Muscle of leg (tissue), 11 donors: Measurements from ENCODE around the gene RNPS1. TPM values are rescaled to one million over a fixed set of nuclear protein-coding genes. Genes with fewer than 3 reads are reported as not detected.
A peak's percentile ranks its signal among the peaks of the same experiment; 100 is the strongest.

Source experiments
- DNase-seq: peaks from one replicate; pipeline ENCODE4 v3.0.0; 2013
- H3K27ac ChIP-seq: one replicate; pipeline ENCODE4 v1.5.1; 2013; ENCODE audit warnings: mild to moderate bottlenecking, low read length, control low read depth
- H3K27me3 ChIP-seq: one replicate; pipeline ENCODE4 v1.6.1; 2013; ENCODE audit warnings: low read length; ENCODE audit not compliant: control insufficient read depth, insufficient read depth
- H3K36me3 ChIP-seq: one replicate; pipeline ENCODE4 v1.6.1; 2013; ENCODE audit warnings: low read length; ENCODE audit not compliant: control insufficient read depth, insufficient read depth
- H3K4me1 ChIP-seq: one replicate; pipeline ENCODE4 v1.6.1; 2013; ENCODE audit warnings: low read length; ENCODE audit not compliant: control insufficient read depth, insufficient read depth
- H3K4me3 ChIP-seq: one replicate; pipeline ENCODE4 v1.5.1; 2013; ENCODE audit warnings: low read length, control low read depth
- H3K9me3 ChIP-seq: replicated peaks from 2 replicates; pipeline ENCODE4 v1.6.1; 2013; ENCODE audit warnings: low read depth, low read length; ENCODE audit not compliant: control insufficient read depth
- WGBS: methylation state at CpG from one replicate; pipeline ENCODE4 v1.1.5; 2013; ENCODE audit warnings: missing lambda C conversion rate; ENCODE audit not compliant: insufficient coverage; 5-methylcytosine and 5-hydroxymethylcytosine counted together
- polyA plus RNA-seq, 8 donors: library from polyadenylated mRNA; unstranded; fragments of 120-200 nt; gene quantifications; one replicate each; pipeline versions ENCODE4 v1.2.1 to v1.2.3, GENCODE V29; 2013; ENCODE audit warnings: inconsistent platforms in 1 of 8, low replicate concordance in 1 of 8; ENCODE audit not compliant: insufficient read length in 8 of 8, insufficient read depth in 1 of 8
- total RNA-seq: library from RNA; stranded (reverse); fragments of 120-200 nt; gene quantifications from one replicate; pipeline ENCODE4 v1.2.4, GENCODE V29; 2013

The RNPS1 gene
- total and polyA plus RNA-seq, 9 donors, result 80.7 to 198 (median 185) TPM

DNA sequence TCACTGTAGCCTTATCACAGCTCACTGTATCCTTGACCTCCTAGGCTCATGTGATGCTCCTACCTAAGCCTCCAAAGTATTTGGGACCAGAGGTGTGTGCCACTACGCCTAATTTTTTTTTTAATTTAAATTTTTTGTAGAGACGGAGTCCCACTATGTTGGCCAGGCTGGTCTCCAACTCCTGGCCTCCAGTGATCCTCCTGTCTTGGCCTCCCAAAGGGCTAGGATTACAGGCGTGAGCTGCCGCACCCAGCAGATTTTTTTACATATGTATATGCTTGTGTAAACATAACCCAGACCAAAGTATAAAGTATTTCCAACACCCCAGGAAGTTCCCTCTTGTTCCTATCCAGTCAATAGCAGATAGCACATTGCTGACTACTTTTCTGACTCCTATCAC is 51.6 kb downstream of the RNPS1 start:
- peaks cover 10% of the 10 kb centered on the region for H3K36me3 ChIP-seq
- H3K4me1 ChIP-seq, result peaks cover 26% of the 10 kb centered on the region
- no peaks in the 10 kb centered on the region for H3K27me3 ChIP-seq
- DNase-seq, result no peak
- H3K9me3 ChIP-seq, result no peaks in the 10 kb centered on the region
- H3K27ac ChIP-seq, result no peak overlapping the region
- H3K4me3 ChIP-seq, result no peak overlapping the region
- WGBS, result no CpG with 5 or more reads among the region's 4 CpGs

DNA sequence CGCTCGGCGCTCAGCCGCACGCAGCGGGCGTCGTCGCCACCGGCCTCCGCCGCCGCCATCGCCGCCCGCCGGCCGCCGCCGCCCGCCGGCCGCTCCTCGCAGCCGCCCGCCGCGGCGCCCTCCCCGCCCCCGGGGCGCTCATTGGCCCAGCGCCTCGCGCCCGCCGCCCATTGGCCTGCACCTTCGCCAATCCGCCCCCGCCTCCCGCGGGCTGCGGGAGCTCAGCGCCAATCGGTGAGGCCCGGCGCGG is 53.3 kb downstream of the RNPS1 start, which contains the start of gene PGP:
PGP (minus strand) TSS at position 122 of the 250 bp plus-strand sequence; CDS start at position 59, 63 bp downstream.
- no peak for DNase-seq
- peaks cover 12% of the 10 kb centered on the region for H3K36me3 ChIP-seq
- no peaks in the 10 kb centered on the region for H3K9me3 ChIP-seq
- H3K4me3 ChIP-seq, result peak within 1 kb of the TSS; percentile 73
- H3K4me1 ChIP-seq, result peaks cover 40% of the 10 kb centered on the region
- WGBS, result under 1% methylated on average over 48 of the region's 48 CpGs
- no peaks in the 10 kb centered on the region for H3K27me3 ChIP-seq
- H3K27ac ChIP-seq, result peak within 1 kb of the TSS; percentile 97

DNA sequence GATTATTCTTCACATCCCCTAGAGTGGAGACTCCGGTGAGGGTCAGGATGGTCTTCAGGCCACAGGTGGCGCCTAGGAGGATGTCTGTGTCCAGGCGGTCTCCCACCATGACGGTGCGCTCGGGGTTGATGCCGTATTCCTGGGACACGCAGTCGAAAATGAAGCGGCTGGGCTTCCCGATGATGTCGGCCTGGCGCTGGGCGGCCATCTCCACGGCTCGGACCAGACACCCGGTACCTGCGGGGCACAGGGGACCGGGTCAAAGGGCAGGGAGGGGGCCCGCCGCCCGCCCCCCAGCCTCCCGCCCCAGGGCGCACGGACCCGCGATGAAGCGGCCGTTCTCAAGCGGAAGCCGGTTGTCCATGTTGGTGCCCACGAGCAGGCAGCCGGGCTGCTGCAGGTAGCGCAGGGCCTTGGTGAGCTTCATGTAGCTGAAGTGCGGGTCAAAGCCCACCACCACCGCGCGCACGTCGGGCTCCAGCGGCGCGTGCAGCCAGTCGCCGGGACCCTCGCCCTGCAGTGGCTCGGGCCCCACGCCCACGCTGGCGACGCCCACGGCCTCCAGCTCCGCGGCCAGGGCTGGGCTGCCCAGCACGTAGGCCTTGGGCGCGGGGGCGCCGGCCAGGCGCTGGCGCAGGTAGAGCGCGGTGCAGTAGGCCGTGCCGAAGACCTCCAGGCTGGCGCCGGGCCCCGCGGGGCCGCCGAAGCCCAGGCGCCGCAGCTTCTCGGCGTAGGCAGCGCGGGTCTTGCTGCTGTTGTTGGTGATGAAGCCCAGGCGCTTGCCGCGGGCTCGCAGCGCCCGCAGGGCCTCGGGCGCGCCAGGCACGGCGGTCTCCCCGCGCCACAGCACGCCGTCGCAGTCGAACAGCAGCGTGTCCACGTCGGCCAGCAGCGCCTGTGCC is 53.9 kb downstream of the RNPS1 start:
- peaks cover 43% of the 10 kb centered on the region for H3K4me1 ChIP-seq
- peaks cover 17% of the 10 kb centered on the region for H3K36me3 ChIP-seq
- no peak for DNase-seq
- no peaks in the 10 kb centered on the region for H3K9me3 ChIP-seq
- H3K4me3 ChIP-seq, result peak overlapping the region; percentile 47
- H3K27ac ChIP-seq, result peak overlapping the region; percentile 69
- under 1% methylated on average over 98 of the region's 98 CpGs for whole genome bisulfite sequencing
- H3K27me3 ChIP-seq, result no peaks in the 10 kb centered on the region

DNA sequence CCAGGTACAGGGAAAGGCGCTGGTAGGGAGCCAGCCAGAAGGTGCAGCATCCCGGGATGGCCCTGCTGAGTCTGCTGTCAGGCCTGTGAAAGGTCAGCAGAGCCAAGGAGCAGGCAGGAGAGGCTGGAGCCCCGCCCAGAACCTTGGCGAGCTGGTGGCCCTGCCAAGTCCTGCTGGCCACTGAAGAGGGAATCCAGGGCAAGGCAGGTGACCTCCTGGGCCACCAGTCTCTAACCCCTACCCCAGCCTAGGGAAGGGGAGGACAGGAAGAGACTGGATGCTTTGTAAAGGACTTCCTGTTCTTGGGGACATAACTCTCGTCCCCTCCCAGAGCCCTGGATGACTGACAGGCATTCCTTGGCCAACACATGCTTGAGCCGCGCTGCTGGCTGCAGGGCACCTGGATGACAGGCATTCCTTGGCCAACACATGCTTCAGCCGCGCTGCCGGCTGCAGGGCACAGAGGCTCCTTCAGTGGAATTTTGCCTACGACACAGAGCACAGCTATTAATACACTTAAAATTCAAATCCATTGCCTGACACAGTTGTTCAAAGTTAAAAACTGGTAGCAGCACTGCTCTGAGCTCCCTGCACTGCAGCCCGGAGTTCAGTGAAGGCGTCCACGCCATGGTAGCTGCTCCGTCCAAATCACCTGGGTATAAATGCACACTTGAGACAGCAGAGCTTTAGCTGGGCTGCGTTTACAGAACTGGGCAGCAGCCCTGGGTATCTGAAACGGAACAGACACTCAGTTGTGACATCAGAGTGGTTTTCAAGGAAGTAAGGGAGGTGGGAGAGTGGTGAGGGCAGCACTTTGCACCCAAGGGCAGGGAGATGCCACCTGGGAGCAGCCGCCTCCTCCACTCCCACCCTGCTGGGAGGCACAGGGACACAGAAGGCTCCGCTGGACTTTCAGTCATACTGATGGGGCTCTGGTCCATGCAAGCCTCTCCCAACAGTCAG is 55.3 kb downstream of the RNPS1 start:
- H3K4me1 ChIP-seq, result peaks cover 50% of the 10 kb centered on the region
- H3K27me3 ChIP-seq, result no peaks in the 10 kb centered on the region
- 73% methylated on average over 17 of the region's 19 CpGs for WGBS
- H3K4me3 ChIP-seq, result peak overlapping the region; percentile 47
- H3K27ac ChIP-seq, result peak overlapping the region; percentile 69
- peak; percentile 74 for DNase-seq
- H3K9me3 ChIP-seq, result no peaks in the 10 kb centered on the region
- peaks cover 32% of the 10 kb centered on the region for H3K36me3 ChIP-seq

DNA sequence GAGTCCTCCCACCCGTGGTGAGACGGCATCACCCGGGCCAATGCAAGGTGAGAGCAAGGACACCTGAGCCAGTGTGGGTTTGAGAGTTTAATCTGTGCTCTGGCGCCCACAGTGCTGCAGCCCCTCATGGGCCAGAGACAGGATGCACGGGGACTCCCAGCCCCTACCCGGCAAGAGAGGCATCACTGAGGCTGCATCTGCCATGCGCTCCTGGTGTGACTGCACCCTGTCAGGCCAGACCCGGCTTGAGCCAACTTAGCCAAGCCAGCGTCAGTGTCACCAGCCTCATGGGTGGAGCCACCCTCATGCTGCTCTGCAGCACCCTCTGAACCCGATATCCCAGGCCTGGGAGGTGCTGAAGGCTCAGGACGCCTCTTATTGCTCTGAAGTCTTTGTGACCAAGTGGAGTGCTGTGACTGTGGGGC is 56.0 kb downstream of the RNPS1 start:
- Histone ChIP-seq H3K9me3 (no peaks in the 10 kb centered on the region), H3K27me3 (no peaks in the 10 kb centered on the region), H3K36me3 (peaks cover 39% of the 10 kb centered on the region), H3K4me1 (peaks cover 50% of the 10 kb centered on the region), H3K27ac (peak overlapping the region; percentile 68), H3K4me3 (no peak overlapping the region)
- DNase-seq, result no peak
- WGBS, result 79% methylated on average over 9 of the region's 11 CpGs

DNA sequence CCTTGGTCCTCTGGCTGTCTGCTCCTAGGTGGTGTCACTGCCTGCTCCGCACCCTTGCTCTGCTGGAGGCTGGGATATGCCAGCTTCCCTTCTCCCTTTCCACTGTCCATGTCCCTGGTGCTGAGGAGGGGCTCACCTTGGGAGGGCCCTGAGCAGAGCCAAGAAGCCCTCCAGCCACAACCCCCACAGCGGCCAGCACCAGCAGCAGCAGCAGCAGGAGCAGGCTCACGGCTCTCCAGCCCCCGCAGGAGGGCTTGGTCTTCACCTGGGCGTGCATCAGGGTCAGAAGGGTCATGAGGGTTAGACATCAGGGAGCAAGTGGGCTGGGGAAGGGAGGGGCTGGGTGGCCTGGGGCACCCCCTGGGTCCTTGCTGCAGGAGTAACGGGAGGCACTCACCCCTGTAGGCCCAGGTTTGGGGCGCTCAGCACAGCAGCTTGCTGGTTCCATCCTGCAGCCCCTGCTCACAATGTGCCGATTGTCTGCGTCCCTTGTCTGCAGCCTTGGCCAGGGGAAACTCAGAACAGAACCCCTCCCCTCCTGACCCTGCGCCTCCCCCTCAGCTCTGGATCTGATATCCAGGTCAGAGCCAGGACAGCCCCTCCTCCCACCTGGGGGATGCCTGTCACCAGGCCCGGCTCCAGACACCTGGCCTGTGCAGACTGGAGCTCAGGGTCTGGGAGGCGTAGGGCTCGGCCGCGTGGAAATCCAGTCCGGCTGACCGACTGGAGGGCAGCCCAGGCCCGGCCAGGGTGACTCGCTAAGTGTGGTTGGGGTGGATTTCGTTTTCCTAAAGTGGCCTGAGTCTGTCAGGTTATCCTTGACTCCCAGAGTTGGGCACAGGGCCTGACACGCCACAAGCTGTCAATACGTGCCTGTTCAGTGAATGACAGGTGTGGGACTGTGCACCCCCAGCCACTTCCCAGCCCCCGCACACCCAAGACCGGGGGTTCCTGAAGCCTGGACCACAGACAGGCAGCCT is 57.2 kb downstream of the RNPS1 start, which contains the start of gene BRICD5:
BRICD5 (minus strand) TSS at position 478 of the 980 bp plus-strand sequence; CDS start at position 448, 30 bp downstream.
- 48% methylated on average over 16 of the region's 24 CpGs for WGBS
- Histone ChIP-seq H3K27me3 (no peaks in the 10 kb centered on the region), H3K27ac (peak within 1 kb of the TSS; percentile 68), H3K4me3 (no peak within 1 kb of the TSS), H3K36me3 (peaks cover 43% of the 10 kb centered on the region), H3K4me1 (peaks cover 61% of the 10 kb centered on the region), H3K9me3 (no peaks in the 10 kb centered on the region)
- DNase-seq, result no peak

DNA sequence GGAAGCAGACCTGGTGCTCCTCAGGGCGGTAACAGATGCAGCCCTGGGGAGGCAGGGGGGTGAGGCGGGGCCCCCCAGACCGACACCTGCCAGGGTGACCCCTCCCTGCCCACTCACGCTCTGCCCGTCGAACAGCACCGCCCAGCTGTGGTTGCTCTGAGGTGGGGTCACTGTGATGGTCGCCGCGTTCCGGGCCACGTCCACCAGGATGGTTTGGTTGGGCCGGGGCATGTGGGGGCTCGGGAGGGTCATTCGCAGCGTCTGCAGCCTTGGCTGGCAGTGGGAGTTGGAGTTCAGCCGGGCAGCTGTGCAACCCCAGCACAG is 58.0 kb downstream of the RNPS1 start:
- peaks cover 61% of the 10 kb centered on the region for H3K4me1 ChIP-seq
- H3K27ac ChIP-seq, result no peak overlapping the region
- peaks cover 43% of the 10 kb centered on the region for H3K36me3 ChIP-seq
- 81% methylated on average over 13 of the region's 17 CpGs for WGBS
- no peaks in the 10 kb centered on the region for H3K9me3 ChIP-seq
- no peak overlapping the region for H3K4me3 ChIP-seq
- no peak for DNase-seq
- H3K27me3 ChIP-seq, result no peaks in the 10 kb centered on the region

DNA sequence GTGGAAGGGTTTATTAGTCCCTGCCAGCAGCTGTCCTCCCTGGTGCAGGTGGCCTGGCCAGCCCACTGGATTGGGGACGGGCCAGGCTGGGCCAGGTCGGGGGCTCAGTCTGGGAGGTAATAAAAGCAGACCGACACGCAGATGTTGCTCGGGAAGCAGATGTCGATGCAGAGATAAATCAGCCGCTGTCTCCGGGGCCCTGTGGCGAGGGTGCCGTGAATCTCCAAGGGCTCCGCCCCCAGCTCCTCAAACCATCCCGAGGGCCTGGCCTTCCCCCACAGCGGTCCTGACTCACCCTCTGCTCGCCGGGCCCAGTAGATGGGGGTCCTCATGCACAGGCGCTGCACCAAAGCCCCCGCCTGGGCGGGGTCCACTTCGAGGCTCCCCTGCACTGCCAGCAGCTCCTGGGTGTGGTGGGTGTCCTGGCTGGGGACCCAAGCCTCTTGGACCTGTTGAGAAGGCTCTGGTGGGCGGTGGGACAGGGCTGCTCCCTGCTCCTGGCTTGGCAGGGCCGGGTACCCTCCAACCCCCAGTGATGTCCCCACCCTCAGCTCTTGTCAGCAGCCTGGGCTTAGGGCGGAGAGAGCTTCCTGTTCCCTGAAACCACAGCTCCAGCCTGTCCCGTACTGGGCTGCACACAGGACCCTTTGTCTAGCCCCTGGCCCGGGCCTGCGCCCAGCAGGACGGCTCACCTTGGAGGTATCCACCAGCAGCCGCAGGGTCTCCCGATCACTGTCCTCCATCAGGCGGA is 58.5 kb downstream of the RNPS1 start:
- 65% methylated on average over 29 of the region's 29 CpGs for WGBS
- Histone ChIP-seq H3K36me3 (peaks cover 43% of the 10 kb centered on the region), H3K27ac (no peak overlapping the region), H3K27me3 (no peaks in the 10 kb centered on the region), H3K4me1 (peaks cover 66% of the 10 kb centered on the region), H3K9me3 (no peaks in the 10 kb centered on the region), H3K4me3 (no peak overlapping the region)
- DNase-seq, result no peak

DNA sequence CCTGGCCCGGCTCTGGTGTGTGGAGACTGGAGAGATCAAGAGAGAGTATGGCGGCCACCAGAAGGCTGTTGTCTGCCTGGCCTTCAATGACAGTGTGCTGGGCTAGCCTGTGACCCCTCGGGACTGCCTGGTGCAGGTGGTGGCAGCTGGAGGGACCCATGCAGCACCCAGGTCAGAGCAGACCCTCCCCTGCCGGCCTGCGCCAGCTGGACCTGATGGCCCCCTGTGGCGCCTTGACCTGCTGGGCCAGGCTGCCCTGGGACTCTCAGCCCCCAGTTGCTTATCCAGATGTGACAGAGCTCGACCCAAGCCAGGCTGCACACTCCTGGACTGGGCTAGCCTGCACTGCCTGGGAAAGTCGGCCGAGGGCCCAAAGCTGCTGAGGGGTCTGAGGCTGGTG is 59.2 kb downstream of the RNPS1 start:
- 85% methylated on average over 7 of the region's 9 CpGs for WGBS
- H3K4me1 ChIP-seq, result peaks cover 65% of the 10 kb centered on the region

More for the DNA sequence above, 59.2 kb downstream of the RNPS1 start:
- Histone ChIP-seq H3K4me3 (no peak overlapping the region), H3K36me3 (peaks cover 43% of the 10 kb centered on the region), H3K27me3 (no peaks in the 10 kb centered on the region), H3K27ac (no peak overlapping the region), H3K9me3 (no peaks in the 10 kb centered on the region)
- DNase-seq, result no peak
